ENCODE results near the gene SAP130. TPM values are rescaled to one million over a fixed set of nuclear protein-coding genes. Genes with fewer than 3 reads are reported as not detected.

SAP130 gene
- total RNA-seq, 1 donor from 2014 or later = 38.5 TPM

GRCh38 chr2:127893494-127893893 is 134.4 kb downstream of the SAP130 start:
- H3K9me3 Mint-ChIP-seq = no peaks in the 10 kb centered on the region
- H3K4me3 Mint-ChIP-seq = no peak overlapping the region
- DNase-seq (ENCODE audit: low spot score in 2 of 2, unreplicated experiment in 2 of 2) = no peak
- H3K27ac Mint-ChIP-seq = no peak overlapping the region
- peaks cover 2% of the 10 kb centered on the region for H3K4me1 Mint-ChIP-seq
- H3K27me3 Mint-ChIP-seq (ENCODE audit: low read depth) = no peaks in the 10 kb centered on the region
- no peak for TF ChIP-seq CTCF (IDR thresholded peaks at IDR 0.05; ENCODE audit: unreplicated experiment)
- peaks cover 4% of the 10 kb centered on the region for H3K36me3 Mint-ChIP-seq

DNA sequence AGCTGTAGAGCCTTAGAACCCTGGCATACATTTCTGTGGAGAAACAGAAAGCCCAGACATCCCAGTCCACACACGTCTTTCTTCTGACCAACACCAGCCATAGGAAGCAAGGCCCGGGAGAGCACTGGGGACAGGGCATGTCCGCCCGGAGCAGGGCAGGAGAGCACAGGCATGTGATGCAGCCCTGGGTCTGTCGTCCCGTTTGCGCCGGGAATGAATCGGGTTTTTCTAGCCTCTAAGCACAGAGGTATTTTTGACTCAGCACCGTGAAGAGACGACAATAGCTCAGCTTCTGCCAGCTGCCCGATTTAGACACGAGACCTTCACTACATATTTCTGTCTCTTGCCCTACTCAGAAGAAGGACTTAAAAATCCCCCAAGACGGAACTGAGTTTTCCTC is 134.8 kb downstream of the SAP130 start:
- H3K27ac Mint-ChIP-seq = no peak overlapping the region
- peaks cover 4% of the 10 kb centered on the region for H3K36me3 Mint-ChIP-seq
- no peaks in the 10 kb centered on the region for H3K9me3 Mint-ChIP-seq
- no peaks in the 10 kb centered on the region for H3K27me3 Mint-ChIP-seq (ENCODE audit: low read depth)
- H3K4me3 Mint-ChIP-seq = no peak overlapping the region
- H3K4me1 Mint-ChIP-seq = peaks cover 3% of the 10 kb centered on the region
- DNase-seq (ENCODE audit: low spot score in 2 of 2, unreplicated experiment in 2 of 2) = no peak
- no peak for TF ChIP-seq CTCF (IDR thresholded peaks at IDR 0.05; ENCODE audit: unreplicated experiment)

GRCh38 chr2:127891811-127892210 is 136.0 kb downstream of the SAP130 start:
- Mint-ChIP-seq H3K27ac (no peak overlapping the region), H3K9me3 (no peaks in the 10 kb centered on the region), H3K36me3 (peaks cover 4% of the 10 kb centered on the region), H3K4me3 (no peak overlapping the region), H3K4me1 (peaks cover 15% of the 10 kb centered on the region), H3K27me3 (ENCODE audit: low read depth) (no peaks in the 10 kb centered on the region)
- DNase-seq (ENCODE audit: low spot score in 2 of 2, unreplicated experiment in 2 of 2) = no peak
- no peak for TF ChIP-seq CTCF (IDR thresholded peaks at IDR 0.05; ENCODE audit: unreplicated experiment)

Other genes with a start within 250 kb of the SAP130 start
- gene WDR33, start 216.9 kb downstream of the SAP130 start, total RNA-seq = 59.9 to 61.4 TPM (median 60.2 TPM) in 3 replicates
- gene POLR2D, start 169.9 kb downstream of the SAP130 start, total RNA-seq = 32.9 to 34.7 TPM (median 34.1 TPM) in 3 replicates
- 23.1 to 24.6 TPM (median 24.1 TPM) in 3 replicates for gene AMMECR1L, start 142.1 kb downstream of the SAP130 start, total RNA-seq
- gene UGGT1, start 63.1 kb upstream of the SAP130 start, total RNA-seq = 38.1 to 46.5 TPM (median 41.8 TPM) in 3 replicates